ENCODE results near the gene C14orf119. TPM values are rescaled to one million over a fixed set of nuclear protein-coding genes. Genes with fewer than 3 reads are reported as not detected.
"Not testable (repeated sequence)": the region's sequence is repeated elsewhere in the genome, so short reads cannot be mapped to it uniquely, and the experiment has no call there.

C14orf119 gene
- total and polyA plus RNA-seq, 5 donors: 27.3 to 43.9 (median 38.6) TPM

DNA sequence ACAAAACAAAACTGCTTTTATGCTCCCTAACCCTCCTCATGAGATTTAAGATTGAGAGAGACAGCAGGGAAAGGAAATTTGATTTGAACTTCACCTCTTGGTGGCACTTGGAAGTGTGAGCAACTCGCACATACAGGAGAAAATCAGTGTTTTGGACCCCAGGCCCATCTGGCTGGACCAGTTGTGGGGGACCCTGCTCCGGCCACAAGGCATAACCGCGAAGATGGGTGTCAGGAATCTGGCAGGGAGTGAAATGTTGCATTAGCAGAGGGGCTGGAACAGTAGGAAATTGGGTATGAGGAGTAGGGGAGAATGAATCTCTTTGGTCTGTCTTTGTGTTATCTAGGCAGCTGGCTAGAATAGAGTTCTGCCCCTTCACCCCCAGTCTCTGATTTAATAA is 8.3 kb downstream of the C14orf119 start:
- H3K4me1 ChIP-seq (ENCODE audit: control insufficient read depth, insufficient read depth, low read length): peaks cover 2% of the 10 kb centered on the region
- intact Hi-C loops (cut with DNase I): no loop called here

GRCh38 chr14:23104070-23104590 is 8.8 kb downstream of the C14orf119 start:
- Histone ChIP-seq H3K27ac (ENCODE audit: low read length) (no peak overlapping the region), H3K4me3 (ENCODE audit: low read length) (no peak overlapping the region), H3K27me3 (ENCODE audit: control insufficient read depth, insufficient read depth) (no peaks in the 10 kb centered on the region), H3K9me3 (ENCODE audit: control insufficient read depth, low read length) (no peaks in the 10 kb centered on the region), H3K4me1 (ENCODE audit: control insufficient read depth, insufficient read depth, low read length) (peaks cover 1% of the 10 kb centered on the region)
- ATAC-seq: no peak
- intact Hi-C loops (cut with DNase I): no loop called here
- DNase-seq: no peak
- 79% methylated on average over 6 of the region's 6 CpGs for WGBS

More for the DNA sequence above, 8.3 kb downstream of the C14orf119 start:
- no peaks in the 10 kb centered on the region for H3K27me3 ChIP-seq (ENCODE audit: control insufficient read depth, insufficient read depth)
- DNase-seq: no peak
- H3K9me3 ChIP-seq (ENCODE audit: control insufficient read depth, low read length): no peaks in the 10 kb centered on the region
- 83% methylated on average over 4 of the region's 4 CpGs for WGBS
- no peak overlapping the region for H3K27ac ChIP-seq (ENCODE audit: low read length)
- no peak for ATAC-seq
- no peak overlapping the region for H3K4me3 ChIP-seq (ENCODE audit: low read length)

DNA sequence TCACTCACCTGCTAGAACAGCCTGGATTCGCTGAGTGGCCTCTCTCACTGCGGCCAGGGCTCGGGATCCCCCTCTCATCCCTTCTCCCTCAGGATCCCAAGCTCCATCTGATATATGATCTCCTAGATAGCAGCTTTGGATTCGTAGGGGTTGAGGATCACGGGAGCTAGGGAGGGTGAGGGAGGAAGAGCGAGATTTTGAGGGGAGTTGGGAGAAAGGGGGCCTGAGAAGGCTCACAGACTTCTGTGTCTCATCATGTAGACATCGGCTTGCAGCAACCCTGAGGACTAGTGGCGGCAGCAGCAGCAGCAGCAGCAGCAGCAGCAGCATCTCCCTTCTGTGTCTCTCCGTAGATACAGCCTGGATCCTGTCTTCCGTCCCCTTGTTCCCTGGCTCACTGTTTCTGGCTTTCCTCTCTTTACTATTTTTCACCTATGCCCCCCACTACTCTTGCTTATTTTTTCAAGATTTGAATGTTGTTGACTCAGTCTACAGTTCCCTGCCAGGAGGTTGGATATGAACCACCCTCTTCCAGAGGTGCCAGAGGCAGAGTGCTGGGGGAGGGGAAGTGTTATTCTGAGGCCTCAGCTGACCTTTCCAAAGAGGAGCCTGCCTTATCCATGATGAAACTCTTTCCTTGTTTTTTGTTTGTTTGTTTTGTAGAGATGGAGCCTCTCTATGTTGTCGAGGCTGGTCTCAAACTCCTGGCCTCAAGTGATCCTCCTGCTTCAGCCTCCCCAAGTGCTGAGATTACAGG is 9.5 kb downstream of the C14orf119 start, which contains the start of gene CIROP:
TSS of gene CIROP (minus strand) at position 399 of the 757 bp plus-strand sequence. CDS start at position 330, 69 bp downstream.
- H3K27ac ChIP-seq (ENCODE audit: low read length): no peak within 1 kb of the TSS
- 58% methylated on average over 11 of the region's 11 CpGs for WGBS
- ATAC-seq (no peak), DNase-seq (no peak)
- H3K9me3 ChIP-seq (ENCODE audit: control insufficient read depth, low read length): no peaks in the 10 kb centered on the region
- no peak within 1 kb of the TSS for H3K4me3 ChIP-seq (ENCODE audit: low read length)
- intact Hi-C loops (cut with DNase I): no loop called here
- H3K27me3 ChIP-seq (ENCODE audit: control insufficient read depth, insufficient read depth): no peaks in the 10 kb centered on the region
- H3K4me1 ChIP-seq (ENCODE audit: control insufficient read depth, insufficient read depth, low read length): no peaks in the 10 kb centered on the region

GRCh38 chr14:23105348-23105824 is 10.1 kb downstream of the C14orf119 start:
- Histone ChIP-seq H3K4me3 (ENCODE audit: low read length) (no peak overlapping the region), H3K27ac (ENCODE audit: low read length) (no peak overlapping the region), H3K9me3 (ENCODE audit: control insufficient read depth, low read length) (no peaks in the 10 kb centered on the region), H3K27me3 (ENCODE audit: control insufficient read depth, insufficient read depth) (no peaks in the 10 kb centered on the region), H3K4me1 (ENCODE audit: control insufficient read depth, insufficient read depth, low read length) (no peaks in the 10 kb centered on the region)
- WGBS: 91% methylated on average over 4 of the region's 4 CpGs
- DNase-seq: no peak
- no peak for ATAC-seq
- intact Hi-C loops (cut with DNase I): no loop called here

DNA sequence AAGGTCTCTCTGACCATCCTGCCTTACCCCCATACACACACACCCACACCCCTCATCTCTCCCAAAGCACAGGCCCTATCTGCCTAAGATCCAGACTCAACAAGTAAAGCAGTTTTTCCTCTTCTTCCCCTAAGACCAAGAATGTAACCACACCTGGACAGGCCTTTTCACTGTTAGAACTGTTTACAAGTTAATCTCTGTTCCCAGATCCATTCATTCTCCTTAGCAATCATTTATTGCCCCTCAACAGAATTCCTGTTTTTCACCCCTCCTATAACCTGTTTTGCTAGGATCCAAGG is 11.4 kb downstream of the C14orf119 start:
- no peaks in the 10 kb centered on the region for H3K27me3 ChIP-seq (ENCODE audit: control insufficient read depth, insufficient read depth)
- no peak overlapping the region for H3K27ac ChIP-seq (ENCODE audit: low read length)
- H3K4me3 ChIP-seq (ENCODE audit: low read length): no peak overlapping the region
- no peak for ATAC-seq
- no peaks in the 10 kb centered on the region for H3K4me1 ChIP-seq (ENCODE audit: control insufficient read depth, insufficient read depth, low read length)
- DNase-seq: no peak
- H3K9me3 ChIP-seq (ENCODE audit: control insufficient read depth, low read length): no peaks in the 10 kb centered on the region
- intact Hi-C loops (cut with DNase I): no loop called here

GRCh38 chr14:23107620-23108019 is 12.3 kb downstream of the C14orf119 start:
- ATAC-seq; DNase-seq; H3K4me3 ChIP-seq (ENCODE audit: low read length); H3K9me3 ChIP-seq (ENCODE audit: control insufficient read depth, low read length); H3K4me1 ChIP-seq (ENCODE audit: control insufficient read depth, insufficient read depth, low read length); H3K27ac ChIP-seq (ENCODE audit: low read length); intact Hi-C loops (cut with DNase I); H3K27me3 ChIP-seq (ENCODE audit: control insufficient read depth, insufficient read depth): not testable (repeated sequence)
- 89% methylated on average over 1 of the region's 5 CpGs for WGBS

- H3K4me3 ChIP-seq (ENCODE audit: low read length); H3K4me1 ChIP-seq (ENCODE audit: control insufficient read depth, insufficient read depth, low read length); H3K9me3 ChIP-seq (ENCODE audit: control insufficient read depth, low read length); H3K27ac ChIP-seq (ENCODE audit: low read length); ATAC-seq; intact Hi-C loops (cut with DNase I); DNase-seq; H3K27me3 ChIP-seq (ENCODE audit: control insufficient read depth, insufficient read depth): not testable (repeated sequence)
- WGBS: 93% methylated on average over 24 of the region's 24 CpGs
These were observed 12.9 kb downstream of the C14orf119 start for GRCh38 chr14:23108169-23108568.

- no peaks in the 10 kb centered on the region for H3K27me3 ChIP-seq (ENCODE audit: control insufficient read depth, insufficient read depth)
- no peak for ATAC-seq
- no peaks in the 10 kb centered on the region for H3K9me3 ChIP-seq (ENCODE audit: control insufficient read depth, low read length)
- no peak overlapping the region for H3K4me3 ChIP-seq (ENCODE audit: low read length)
- H3K27ac ChIP-seq (ENCODE audit: low read length): no peak overlapping the region
- 86% methylated on average over 1 of the region's 1 CpG for WGBS
- DNase-seq: no peak
- intact Hi-C loops (cut with DNase I): no loop called here
- H3K4me1 ChIP-seq (ENCODE audit: control insufficient read depth, insufficient read depth, low read length): peaks cover 5% of the 10 kb centered on the region
These were observed 14.5 kb downstream of the C14orf119 start for GRCh38 chr14:23109769-23110168.

DNA sequence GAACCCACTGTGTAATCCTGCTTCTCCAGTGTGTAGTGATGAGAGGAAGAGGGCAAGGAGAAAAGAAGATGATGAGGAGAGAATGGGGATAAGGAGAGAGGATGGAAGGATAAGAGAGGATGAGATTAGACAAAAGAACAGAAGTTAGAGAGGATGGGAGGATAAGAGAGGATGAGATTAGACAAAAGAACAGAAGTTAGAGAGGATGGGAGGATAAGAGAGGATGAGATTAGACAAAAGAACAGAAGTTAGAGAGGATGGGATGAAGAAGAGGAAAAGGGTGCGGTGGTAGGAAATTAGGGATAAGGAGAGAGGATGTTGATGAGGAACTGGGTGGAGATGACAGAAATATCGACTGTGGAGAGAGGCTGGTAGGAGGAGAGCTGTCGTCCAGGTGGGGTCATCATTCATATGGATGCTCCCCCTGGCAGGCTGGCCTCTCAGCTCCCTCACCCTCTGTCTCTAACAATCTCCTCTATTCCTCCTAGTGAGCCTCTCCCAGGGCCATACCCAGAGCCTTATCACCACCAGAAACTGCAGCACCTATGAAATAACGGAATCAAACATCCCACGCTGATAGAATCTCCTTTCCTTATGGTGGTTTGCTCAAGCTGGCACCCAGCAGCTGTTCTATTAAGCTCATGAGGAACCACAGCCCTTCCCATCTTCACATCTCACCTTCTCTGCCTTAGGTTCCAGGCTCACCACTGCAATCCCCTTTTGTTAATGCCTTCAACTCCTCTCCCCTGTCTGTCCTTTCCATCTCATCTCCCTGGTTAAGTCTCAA is 15.5 kb downstream of the C14orf119 start:
- Histone ChIP-seq H3K4me3 (ENCODE audit: low read length) (no peak overlapping the region), H3K27ac (ENCODE audit: low read length) (no peak overlapping the region), H3K27me3 (ENCODE audit: control insufficient read depth, insufficient read depth) (no peaks in the 10 kb centered on the region), H3K9me3 (ENCODE audit: control insufficient read depth, low read length) (no peaks in the 10 kb centered on the region), H3K4me1 (ENCODE audit: control insufficient read depth, insufficient read depth, low read length) (peaks cover 5% of the 10 kb centered on the region)
- ATAC-seq: no peak
- intact Hi-C loops (cut with DNase I): no loop called here
- 48% methylated on average over 5 of the region's 5 CpGs for WGBS
- DNase-seq: no peak

DNA sequence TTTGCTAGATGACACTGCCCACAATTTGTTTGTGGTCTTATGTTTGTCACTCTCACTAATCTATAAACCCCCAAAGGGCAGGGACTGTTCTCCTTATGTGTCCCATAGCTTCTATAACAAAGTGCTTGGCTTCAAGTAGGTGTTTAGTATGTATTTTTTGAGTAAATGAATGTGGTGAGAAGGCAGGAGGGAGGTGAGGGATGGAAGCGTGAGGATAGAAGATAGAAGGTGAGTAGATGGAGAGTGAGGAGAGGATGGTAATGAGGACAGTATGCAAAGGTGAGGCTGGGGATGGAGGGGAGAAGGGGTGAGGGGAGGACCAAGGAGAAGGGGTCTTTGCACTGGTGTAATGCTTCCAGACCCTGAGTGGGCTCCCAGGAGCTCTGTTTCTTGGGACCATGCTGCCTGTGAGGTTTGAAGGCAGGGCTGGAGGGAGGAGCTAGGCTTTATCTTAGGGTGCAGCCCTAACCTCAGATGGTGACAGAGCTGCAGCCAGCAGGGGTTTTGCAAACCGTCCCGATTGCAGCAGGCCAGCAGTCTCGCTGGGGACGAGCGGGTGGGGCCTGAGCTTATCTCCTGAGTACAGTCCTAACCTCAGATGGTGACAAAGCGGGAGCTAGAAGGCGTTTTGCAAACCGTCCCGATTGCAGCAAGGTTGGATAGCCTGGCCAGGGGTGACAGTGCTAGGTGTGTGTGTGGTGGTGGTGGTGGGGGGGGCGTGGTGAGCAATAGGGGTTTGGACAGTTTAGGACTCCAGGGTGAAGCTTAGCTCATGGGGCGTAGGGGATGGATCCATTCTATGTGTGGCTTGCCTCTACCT is 17.3 kb downstream of the C14orf119 start:
- Histone ChIP-seq H3K27me3 (ENCODE audit: control insufficient read depth, insufficient read depth) (no peaks in the 10 kb centered on the region), H3K27ac (ENCODE audit: low read length) (no peak overlapping the region), H3K9me3 (ENCODE audit: control insufficient read depth, low read length) (no peaks in the 10 kb centered on the region), H3K4me1 (ENCODE audit: control insufficient read depth, insufficient read depth, low read length) (peaks cover 5% of the 10 kb centered on the region), H3K4me3 (ENCODE audit: low read length) (no peak overlapping the region)
- ATAC-seq (peak; percentile 64 to 65), DNase-seq (peak in 2 of 3 donors; percentile 71 to 76)
- WGBS: 34% methylated on average over 12 of the region's 12 CpGs
- intact Hi-C loops (cut with DNase I): no loop called here

Data from right cardiac atrium (tissue), 5 donors.